Endothelial cell of umbilical vein (primary cell): ENCODE results near the gene DPP6. TPM values are rescaled to one million over a fixed set of nuclear protein-coding genes. Genes with fewer than 3 reads are reported as not detected.

Experiments
- BruUV-seq: library from RNA; stranded (reverse); fragments of 400-500 nt; replicated peaks from 2 replicates; lab custom pipeline; 2021; lab: Mats Ljungman, UMichigan
- CTCF ChIA-PET: fragments of 300-600, 350-600 bp; sonication (Branson Sonifier 250); formaldehyde crosslinking; loops from one replicate; lab custom pipeline; 2021; ENCODE audit warnings: antibody characterized with exemption, inconsistent platforms; lab: Charles Lee
- POLR2A ChIA-PET: fragments of 300-600, 350-600 bp; sonication (Branson Sonifier 250); formaldehyde crosslinking; loops from one replicate; lab custom pipeline; 2021; ENCODE audit warnings: antibody characterized with exemption, inconsistent platforms; lab: Charles Lee
- DNase-seq: peaks from one replicate; pipeline ENCODE4 v3.0.0-alpha.2; 2011; ENCODE audit warnings: low read depth, low spot score
- FAIRE-seq: peaks from 2 replicates; lab custom pipeline; 2011; peaks lifted over from hg19 to GRCh38; lab: Jason Lieb, UNC
- H2AFZ ChIP-seq: 2 replicates; pipeline ENCODE4 v1.6.0; 2012; ENCODE audit warnings: low read depth, low read length, control low read depth, inconsistent platforms
- H3K27ac ChIP-seq: 2 replicates; pipeline ENCODE4 v1.5.1; 2011; ENCODE audit warnings: low read depth, mild to moderate bottlenecking, control low read depth, low read length, moderate library complexity; ENCODE audit not compliant: insufficient read depth
- H3K27me3 ChIP-seq, 2 experiments: 2 replicates each; pipeline versions ENCODE4 v1.6.0 to v1.6.1; 2011; ENCODE audit warnings: low read length in 2 of 2, mixed read lengths in 1 of 2; ENCODE audit not compliant: control insufficient read depth in 2 of 2, insufficient read depth in 2 of 2
- H3K36me3 ChIP-seq, 2 experiments: 2 replicates in 1 of 2; 3 replicates in 1 of 2; pipeline ENCODE4 v1.5.1; 2011; ENCODE audit warnings: low read length in 2 of 2, mild to moderate bottlenecking in 1 of 2, moderate library complexity in 1 of 2; ENCODE audit not compliant: control insufficient read depth in 2 of 2, insufficient read depth in 2 of 2; ENCODE audit errors: extremely low read depth in 1 of 2
- H3K4me1 ChIP-seq: 3 replicates; pipeline ENCODE4 v1.5.1; 2011; ENCODE audit warnings: mild to moderate bottlenecking, low read length; ENCODE audit not compliant: control insufficient read depth, insufficient read depth; ENCODE audit errors: extremely low read depth
- H3K4me2 ChIP-seq: 2 replicates; pipeline ENCODE4 v1.6.1; 2011; ENCODE audit warnings: low read length, control low read depth, mixed read lengths; ENCODE audit not compliant: insufficient read depth
- H3K4me3 ChIP-seq, 3 experiments: fragments of 200-600 bp in 1 of 3; sonication (generic), shearing (Covaris generic) in 1 of 3; replicated peaks in 1 of 3; 2 replicates each; pipeline ENCODE4 v1.5.1; 2011 to 2016; ENCODE audit warnings: control low read depth in 3 of 3, low read length in 3 of 3, mild to moderate bottlenecking in 2 of 3, inconsistent platforms in 1 of 3, low read depth in 1 of 3, moderate library complexity in 1 of 3; ENCODE audit not compliant: insufficient read depth in 1 of 3
- H3K79me2 ChIP-seq: 2 replicates; pipeline ENCODE4 v1.6.0; 2012; ENCODE audit warnings: low read length, inconsistent platforms; ENCODE audit not compliant: control insufficient read depth, insufficient read depth
- H3K9ac ChIP-seq: replicated peaks from 2 replicates; pipeline ENCODE3; 2011; ENCODE audit warnings: low read length, control low read depth; ENCODE audit not compliant: insufficient read depth; ENCODE audit errors: extremely low read depth
- H3K9me1 ChIP-seq: replicated peaks from 3 replicates; pipeline ENCODE4 v1.6.0; 2011; ENCODE audit warnings: mild to moderate bottlenecking, low read length; ENCODE audit not compliant: control insufficient read depth, insufficient read depth; ENCODE audit errors: extremely low read depth
- H3K9me3 ChIP-seq: replicated peaks from 2 replicates; pipeline ENCODE4 v1.5.1; 2012; ENCODE audit warnings: low read length, inconsistent platforms; ENCODE audit not compliant: control insufficient read depth, insufficient read depth
- H4K20me1 ChIP-seq: replicated peaks from 2 replicates; pipeline ENCODE3; 2011; ENCODE audit warnings: mild to moderate bottlenecking, low read length; ENCODE audit not compliant: control insufficient read depth, insufficient read depth; ENCODE audit errors: extremely low read depth
- EZH2 ChIP-seq: IDR thresholded peaks from 2 replicates; pipeline ENCODE4 v1.6.1; 2012; ENCODE audit warnings: borderline replicate concordance, low read depth, mild to moderate bottlenecking, moderate library complexity, low read length, inconsistent platforms; ENCODE audit not compliant: severe bottlenecking
- FOS ChIP-seq: IDR thresholded peaks from 2 replicates; pipeline ENCODE4 v1.6.1; 2011; ENCODE audit warnings: mild to moderate bottlenecking, low read length, moderate library complexity, borderline replicate concordance; ENCODE audit not compliant: insufficient read depth
- GATA2 ChIP-seq: IDR thresholded peaks from 2 replicates; pipeline ENCODE4 v1.7.0; 2011; ENCODE audit warnings: low read depth, mild to moderate bottlenecking, moderate library complexity, mixed read lengths, low read length; ENCODE audit not compliant: insufficient read length, insufficient read depth
- JUN ChIP-seq: IDR thresholded peaks from 2 replicates; pipeline ENCODE4 v1.6.1; 2011; ENCODE audit warnings: borderline replicate concordance, low read depth; ENCODE audit not compliant: insufficient read length, insufficient read depth
- MAX ChIP-seq: IDR thresholded peaks from 2 replicates; pipeline ENCODE4 v1.6.1; 2011; ENCODE audit not compliant: insufficient read depth, insufficient read length
- MYC ChIP-seq: IDR thresholded peaks from one replicate; pipeline ENCODE4 v1.6.1; 2011; ENCODE audit warnings: mild to moderate bottlenecking, low read depth, low read length
- POLR2A ChIP-seq: IDR thresholded peaks from 2 replicates; pipeline ENCODE4 v1.6.1; 2012; ENCODE audit warnings: low read depth, mild to moderate bottlenecking, control low read depth, low read length
- POLR2AphosphoS5 ChIP-seq: IDR thresholded peaks from 2 replicates; pipeline ENCODE4 v1.6.1; 2012; ENCODE audit warnings: low read depth, mild to moderate bottlenecking, control low read depth, low read length, moderate library complexity; ENCODE audit not compliant: insufficient read depth
- dilution Hi-C: fragments of 300-500 bp; cut with MboI; formaldehyde crosslinking; loops from one replicate; pipeline ENCODE4 v1.15.0; 2019; ENCODE audit warnings: low sequenced_read_pairs; ENCODE audit not compliant: extremely low pct_ligation_motif_present
- intact Hi-C: fragments of 100-400 bp; cut with micrococcal nuclease; formaldehyde crosslinking; loops from one replicate; pipeline ENCODE4 v1.10.0; 2022
- polyA plus RNA-seq, 4 experiments: library from polyadenylated mRNA; depleted of rRNA in 3 of 4; stranded (reverse) in 3 of 4; unstranded in 1 of 4; fragments of >200 nt; gene quantifications; 2 replicates each; pipeline versions ENCODE4 v1.2.1 to v1.2.3, GENCODE V29; 2011 to 2012; ENCODE audit warnings: missing spikeins in 1 of 4
- total RNA-seq: library from RNA; stranded (reverse); gene quantifications from 2 replicates; pipeline ENCODE4 v1.2.3, GENCODE V29; 2021
- TF ChIP-seq, protein P1 (sequence below), 2 donors: IDR thresholded peaks; 1 replicate in 1 of 2; 2 replicates in 1 of 2; pipeline ENCODE4 v1.5.1; 2011; ENCODE audit warnings: low read length in 2 of 2, mild to moderate bottlenecking in 2 of 2, moderate library complexity in 2 of 2, control low read depth in 1 of 2, inconsistent platforms in 1 of 2, low read depth in 1 of 2; ENCODE audit not compliant: insufficient read depth in 1 of 2; ENCODE audit errors: extremely low read depth in 1 of 2

Gene DPP6
- total and polyA plus RNA-seq, 2 donors (not counting 3 experiments of a cell fraction or from before 2014, with no cell fraction given), result not detected

GRCh38 chr7:154907651-154908620, 855.7 kb downstream of the DPP6 start:
- BruUV-seq, result no TSS peak
- intact Hi-C loops (no loop called here), dilution Hi-C loops (no loop called here)
- no peaks in the 10 kb centered on the region for H3K79me2 ChIP-seq
- no peaks in the 10 kb centered on the region for H3K4me1 ChIP-seq
- no peak for DNase-seq
- no peak for FAIRE-seq
- TF ChIP-seq MYC (no peak), GATA2 (no peak), MAX (no peak), JUN (no peak), POLR2A (no peak), EZH2 (no peak), FOS (no peak), POLR2AphosphoS5 (no peak)
- TF ChIP-seq, protein P1, sequence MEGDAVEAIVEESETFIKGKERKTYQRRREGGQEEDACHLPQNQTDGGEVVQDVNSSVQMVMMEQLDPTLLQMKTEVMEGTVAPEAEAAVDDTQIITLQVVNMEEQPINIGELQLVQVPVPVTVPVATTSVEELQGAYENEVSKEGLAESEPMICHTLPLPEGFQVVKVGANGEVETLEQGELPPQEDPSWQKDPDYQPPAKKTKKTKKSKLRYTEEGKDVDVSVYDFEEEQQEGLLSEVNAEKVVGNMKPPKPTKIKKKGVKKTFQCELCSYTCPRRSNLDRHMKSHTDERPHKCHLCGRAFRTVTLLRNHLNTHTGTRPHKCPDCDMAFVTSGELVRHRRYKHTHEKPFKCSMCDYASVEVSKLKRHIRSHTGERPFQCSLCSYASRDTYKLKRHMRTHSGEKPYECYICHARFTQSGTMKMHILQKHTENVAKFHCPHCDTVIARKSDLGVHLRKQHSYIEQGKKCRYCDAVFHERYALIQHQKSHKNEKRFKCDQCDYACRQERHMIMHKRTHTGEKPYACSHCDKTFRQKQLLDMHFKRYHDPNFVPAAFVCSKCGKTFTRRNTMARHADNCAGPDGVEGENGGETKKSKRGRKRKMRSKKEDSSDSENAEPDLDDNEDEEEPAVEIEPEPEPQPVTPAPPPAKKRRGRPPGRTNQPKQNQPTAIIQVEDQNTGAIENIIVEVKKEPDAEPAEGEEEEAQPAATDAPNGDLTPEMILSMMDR (IDR thresholded peaks at IDR 0.05; ENCODE audit: extremely low read depth in 1 of 2, insufficient read depth in 1 of 2, low read depth in 1 of 2, low read length in 2 of 2), result no peak
- CTCF ChIA-PET, result interaction anchor here (1.6 kb wide), 1 partner anchor 20 kb away, joined by 5 read pairs; no protein-coding TSS in a partner anchor
- no peaks in the 10 kb centered on the region for H4K20me1 ChIP-seq
- no peaks in the 10 kb centered on the region for H3K9me3 ChIP-seq
- POLR2A ChIA-PET, result no interaction called here
- no peak overlapping the region for H2AFZ ChIP-seq
- H3K4me3 ChIP-seq, result no peak overlapping the region
- H3K4me2 ChIP-seq, result no peak overlapping the region
- H3K9ac ChIP-seq, result no peak overlapping the region
- H3K36me3 ChIP-seq, result no peaks in the 10 kb centered on the region
- H3K27me3 ChIP-seq, result no peaks in the 10 kb centered on the region
- H3K9me1 ChIP-seq, result no peaks in the 10 kb centered on the region
- no peak overlapping the region for H3K27ac ChIP-seq
